ENCODE measurements around the gene ADIPOR2. TPM values are rescaled to one million over a fixed set of nuclear protein-coding genes. Genes with fewer than 3 reads are reported as not detected.

ADIPOR2 gene
- polyA plus RNA-seq, 3 donors = 3.9 to 14.6 (median 6.2) TPM

GRCh38 chr12:1799882-1800400 lies 109.1 kb downstream of the ADIPOR2 start:
- intact Hi-C loops (cut with micrococcal nuclease) = no loop called here
- no peak for TF ChIP-seq CTCF (IDR thresholded peaks at IDR 0.05)
- H3K4me3 Mint-ChIP-seq = no peak overlapping the region
- Histone ChIP-seq H2AFZ (ENCODE audit: insufficient read depth, low read depth, low read length, poor library complexity, severe bottlenecking) (no peak overlapping the region), H3K4me2 (replicated peaks; ENCODE audit: extremely low read depth, low read length, poor library complexity, severe bottlenecking) (no peak overlapping the region), H3K36me3 (replicated peaks in 1 of 2; ENCODE audit: control insufficient read depth in 1 of 2, insufficient read depth in 2 of 2, low read length in 2 of 2) (no peaks in the 10 kb centered on the region), H3K27me3 (ENCODE audit: control insufficient read depth in 2 of 2, insufficient read depth in 2 of 2, low read length in 2 of 2) (no peaks in the 10 kb centered on the region), H3K9ac (ENCODE audit: insufficient read depth, low read length, poor library complexity, severe bottlenecking) (no peak overlapping the region), H3K9me3 (replicated peaks in 1 of 2; ENCODE audit: control insufficient read depth in 1 of 2, insufficient read depth in 1 of 2, low read length in 2 of 2) (no peaks in the 10 kb centered on the region), H4K20me1 (ENCODE audit: insufficient read depth, low read length) (no peaks in the 10 kb centered on the region), H3K79me2 (ENCODE audit: insufficient read depth, low read length) (peaks cover 9% of the 10 kb centered on the region), H3K27ac (ENCODE audit: low read depth in 1 of 2, low read length in 2 of 2) (no peak overlapping the region), H3K4me1 (ENCODE audit: control insufficient read depth in 1 of 2, insufficient read depth in 2 of 2, low read length in 2 of 2) (peaks cover 25 to 38% of the 10 kb centered on the region in 2 donors), H3K4me3 (replicated peaks in 1 of 3; ENCODE audit: low read depth in 2 of 3, low read length in 3 of 3) (no peak overlapping the region)
- H3K27ac Mint-ChIP-seq = no peak overlapping the region
- DNase-seq = peak in 1 of 3 donors; percentile 5
- H3K27me3 Mint-ChIP-seq (ENCODE audit: low read depth in 3 of 3) = peaks cover 0 to 3% (median 0%) of the 10 kb centered on the region in 3 donors
- H3K36me3 Mint-ChIP-seq = peaks cover 10 to 12% of the 10 kb centered on the region in 2 donors
- 96% methylated on average over 8 of the region's 12 CpGs for WGBS (ENCODE audit: insufficient coverage)
- peaks cover 20% of the 10 kb centered on the region for H3K4me1 Mint-ChIP-seq
- H3K9me3 Mint-ChIP-seq = no peaks in the 10 kb centered on the region

- Mint-ChIP-seq H3K4me1 (peaks cover 19% of the 10 kb centered on the region), H3K27me3 (ENCODE audit: low read depth in 3 of 3) (peaks cover 0 to 3% (median 0%) of the 10 kb centered on the region in 3 donors), H3K9me3 (no peaks in the 10 kb centered on the region), H3K4me3 (peak overlapping the region in 1 of 2 donors; percentile 9), H3K36me3 (peaks cover 12% of the 10 kb centered on the region in 2 donors), H3K27ac (peak overlapping the region in 1 of 7 donors; percentile 30)
- Histone ChIP-seq H3K27ac (ENCODE audit: low read depth in 1 of 2, low read length in 2 of 2) (no peak overlapping the region), H3K4me1 (ENCODE audit: control insufficient read depth in 1 of 2, insufficient read depth in 2 of 2, low read length in 2 of 2) (peaks cover 24 to 40% of the 10 kb centered on the region in 2 donors), H3K4me2 (replicated peaks; ENCODE audit: extremely low read depth, low read length, poor library complexity, severe bottlenecking) (no peak overlapping the region), H3K36me3 (replicated peaks in 1 of 2; ENCODE audit: control insufficient read depth in 1 of 2, insufficient read depth in 2 of 2, low read length in 2 of 2) (no peaks in the 10 kb centered on the region), H3K79me2 (ENCODE audit: insufficient read depth, low read length) (peaks cover 9% of the 10 kb centered on the region), H3K27me3 (ENCODE audit: control insufficient read depth in 2 of 2, insufficient read depth in 2 of 2, low read length in 2 of 2) (no peaks in the 10 kb centered on the region), H2AFZ (ENCODE audit: insufficient read depth, low read depth, low read length, poor library complexity, severe bottlenecking) (no peak overlapping the region), H3K4me3 (replicated peaks in 1 of 3; ENCODE audit: low read depth in 2 of 3, low read length in 3 of 3) (no peak overlapping the region), H3K9ac (ENCODE audit: insufficient read depth, low read length, poor library complexity, severe bottlenecking) (no peak overlapping the region), H3K9me3 (replicated peaks in 1 of 2; ENCODE audit: control insufficient read depth in 1 of 2, insufficient read depth in 1 of 2, low read length in 2 of 2) (no peaks in the 10 kb centered on the region), H4K20me1 (ENCODE audit: insufficient read depth, low read length) (no peaks in the 10 kb centered on the region)
- TF ChIP-seq CTCF (IDR thresholded peaks at IDR 0.05) = no peak
- intact Hi-C loops (cut with micrococcal nuclease) = no loop called here
- DNase-seq = peak in 2 of 3 donors; percentile 41 to 47
- 76% methylated on average over 8 of the region's 14 CpGs for WGBS (ENCODE audit: insufficient coverage)
These were observed 109.8 kb downstream of the ADIPOR2 start for GRCh38 chr12:1800401-1801302.
